HepG2 (cell line): Measurements from ENCODE around the gene TAS2R19. TPM values are rescaled to one million over a fixed set of nuclear protein-coding genes. Genes with fewer than 3 reads are reported as not detected.
A peak's percentile ranks its signal among the peaks of the same experiment; 100 is the strongest.

Source experiments
- FOSL1 ChIP-seq: sonication (generic); formaldehyde crosslinking; IDR thresholded peaks from 2 replicates; pipeline ENCODE4 v1.9.0; 2021; ENCODE audit warnings: missing genetic modification reagents, borderline replicate concordance
- FOXO1 ChIP-seq: sonication (generic); formaldehyde crosslinking; IDR thresholded peaks from 2 replicates; pipeline ENCODE4 v1.4.0; 2020; ENCODE audit warnings: missing genetic modification reagents
- HNRNPH1 ChIP-seq: fragments of 200-400 bp; formaldehyde crosslinking; optimal IDR thresholded peaks from 2 replicates; pipeline ENCODE3; 2017; ENCODE audit warnings: mild to moderate bottlenecking, low read depth, low read length
- ISL2 ChIP-seq: sonication (generic); formaldehyde crosslinking; IDR thresholded peaks from 2 replicates; pipeline ENCODE4 v1.5.0; 2020; ENCODE audit warnings: missing genetic modification reagents
- NCOR1 ChIP-seq: fragments of 200-600 bp; sonication (generic); IDR thresholded peaks from 2 replicates; pipeline ENCODE4 v1.7.0; 2017; ENCODE audit warnings: antibody characterized with exemption, low read length, borderline replicate concordance
- POLR2A ChIP-seq, 2 experiments: IDR thresholded peaks; 2 replicates each; pipeline ENCODE4 v1.6.1; 2011; ENCODE audit warnings: low read depth in 2 of 2, low read length in 2 of 2, mild to moderate bottlenecking in 1 of 2, moderate library complexity in 1 of 2; ENCODE audit not compliant: insufficient read depth in 1 of 2
- PPARG ChIP-seq: conservative IDR thresholded peaks from 2 replicates; pipeline ENCODE4 v1.6.1; 2016; ENCODE audit warnings: missing biosample characterization, missing genetic modification reagents
- ZNF30 ChIP-seq: sonication (generic); formaldehyde crosslinking; IDR thresholded peaks from 2 replicates; pipeline ENCODE4 v1.5.0; 2020; ENCODE audit warnings: mild to moderate bottlenecking, missing genetic modification reagents
- ZNF335 ChIP-seq: sonication (generic); formaldehyde crosslinking; IDR thresholded peaks from 2 replicates; pipeline ENCODE4 v1.4.0; 2020; ENCODE audit warnings: missing genetic modification reagents
- ZNF562 ChIP-seq: sonication (generic); formaldehyde crosslinking; IDR thresholded peaks from 2 replicates; pipeline ENCODE4 v1.8.0; 2022; ENCODE audit warnings: missing genetic modification reagents, borderline replicate concordance
- ZNF564 ChIP-seq: sonication (generic); formaldehyde crosslinking; IDR thresholded peaks from 2 replicates; pipeline ENCODE4 v1.8.1; 2023; ENCODE audit warnings: mild to moderate bottlenecking, missing genetic modification reagents
- ZNF572 ChIP-seq: sonication (generic); formaldehyde crosslinking; IDR thresholded peaks from 2 replicates; pipeline ENCODE4 v1.5.1; 2020; ENCODE audit warnings: mild to moderate bottlenecking, missing genetic modification reagents
- polyA plus RNA-seq, 8 experiments: library from polyadenylated mRNA; depleted of rRNA in 3 of 8; stranded (reverse) in 7 of 8; unstranded in 1 of 8; fragments of >200 nt; fragmentation: Illumina TruSeq in 4 of 8; extraction: Trizol in 4 of 8; gene quantifications; 2 replicates each; pipeline versions ENCODE4 v1.2.1 to v1.2.3, GENCODE V29; 2011 to 2016; ENCODE audit warnings: low read depth in 4 of 8, missing spikeins in 1 of 8, mixed read lengths in 1 of 8; ENCODE audit not compliant: insufficient read depth in 1 of 8
- total RNA-seq, 5 experiments: library from RNA; depleted of rRNA; stranded (reverse); fragments of >200 nt; fragmentation: Illumina TruSeq; extraction: Trizol; gene quantifications; 2 replicates each; pipeline ENCODE4 v1.2.3, GENCODE V29; 2016; ENCODE audit warnings: low read depth in 1 of 5
- TF ChIP-seq, protein P1 (sequence below): sonication (generic); formaldehyde crosslinking; IDR thresholded peaks from 2 replicates; pipeline ENCODE4 v1.5.0; 2020; ENCODE audit warnings: mild to moderate bottlenecking, missing genetic modification reagents, borderline replicate concordance
- TF ChIP-seq, protein P2 (sequence below): sonication (generic); formaldehyde crosslinking; IDR thresholded peaks from 2 replicates; pipeline ENCODE4 v1.4.0; 2020; ENCODE audit warnings: mild to moderate bottlenecking, missing genetic modification reagents

The TAS2R19 gene
- total and polyA plus RNA-seq, 2 of the 13 experiments (the other 11 are each of a cell fraction or from before 2014, with no cell fraction given), result 0.62 to 5.3 TPM

DNA sequence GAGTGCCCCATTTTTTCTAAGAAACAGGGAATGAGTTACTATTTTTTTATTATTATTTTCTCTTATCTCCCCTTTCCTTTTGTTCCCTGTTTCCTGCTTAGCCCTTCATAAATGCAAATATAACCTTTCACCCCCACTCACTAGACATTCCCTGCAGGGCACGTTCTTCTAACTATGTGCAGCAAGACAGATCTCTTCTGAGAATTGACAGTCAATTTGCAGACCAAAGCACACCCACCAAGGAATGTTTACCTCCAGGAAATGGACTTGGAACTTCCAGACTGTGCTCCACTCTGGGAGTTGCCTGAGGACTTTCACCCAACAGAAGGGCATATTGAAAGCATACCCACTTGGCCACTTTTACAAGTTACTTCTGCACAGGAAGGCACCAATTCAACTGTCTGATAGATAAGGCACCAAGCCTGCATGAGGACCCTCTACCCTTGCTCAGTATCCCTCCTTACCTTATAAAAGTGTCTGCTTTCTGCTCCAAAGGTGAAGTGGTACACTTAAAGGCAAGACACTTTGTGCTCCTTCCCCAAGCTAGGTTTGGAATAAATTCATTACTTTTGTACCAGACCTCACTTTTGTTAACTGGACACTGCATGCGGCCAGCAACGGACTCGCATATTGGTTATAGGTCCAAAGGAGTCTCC lies 6.5 kb downstream of the TAS2R19 start (continued):
- TF ChIP-seq ZNF564 (CRISPR knock-in tag) (0 out of 2 replicates have a peak, but pooled peaks have one; percentile 64), POLR2A (IDR thresholded peaks at IDR 0.05; ENCODE audit: insufficient read depth in 1 of 2, low read depth in 2 of 2, low read length in 2 of 2) (no peak), HNRNPH1 (no peak), FOSL1 (CRISPR knock-in tag) (no peak), FOXO1 (CRISPR knock-in tag) (peak; percentile 87; the same call in 1 of the 2 replicates), ISL2 (CRISPR knock-in tag) (peak; percentile 82), NCOR1 (peak; percentile 69; the same call in 1 of the 2 replicates), ZNF562 (no peak), ZNF335 (CRISPR knock-in tag) (no peak), PPARG (peak; percentile 95), ZNF30 (CRISPR knock-in tag) (no peak), ZNF572 (no peak)
- TF ChIP-seq, protein P1, sequence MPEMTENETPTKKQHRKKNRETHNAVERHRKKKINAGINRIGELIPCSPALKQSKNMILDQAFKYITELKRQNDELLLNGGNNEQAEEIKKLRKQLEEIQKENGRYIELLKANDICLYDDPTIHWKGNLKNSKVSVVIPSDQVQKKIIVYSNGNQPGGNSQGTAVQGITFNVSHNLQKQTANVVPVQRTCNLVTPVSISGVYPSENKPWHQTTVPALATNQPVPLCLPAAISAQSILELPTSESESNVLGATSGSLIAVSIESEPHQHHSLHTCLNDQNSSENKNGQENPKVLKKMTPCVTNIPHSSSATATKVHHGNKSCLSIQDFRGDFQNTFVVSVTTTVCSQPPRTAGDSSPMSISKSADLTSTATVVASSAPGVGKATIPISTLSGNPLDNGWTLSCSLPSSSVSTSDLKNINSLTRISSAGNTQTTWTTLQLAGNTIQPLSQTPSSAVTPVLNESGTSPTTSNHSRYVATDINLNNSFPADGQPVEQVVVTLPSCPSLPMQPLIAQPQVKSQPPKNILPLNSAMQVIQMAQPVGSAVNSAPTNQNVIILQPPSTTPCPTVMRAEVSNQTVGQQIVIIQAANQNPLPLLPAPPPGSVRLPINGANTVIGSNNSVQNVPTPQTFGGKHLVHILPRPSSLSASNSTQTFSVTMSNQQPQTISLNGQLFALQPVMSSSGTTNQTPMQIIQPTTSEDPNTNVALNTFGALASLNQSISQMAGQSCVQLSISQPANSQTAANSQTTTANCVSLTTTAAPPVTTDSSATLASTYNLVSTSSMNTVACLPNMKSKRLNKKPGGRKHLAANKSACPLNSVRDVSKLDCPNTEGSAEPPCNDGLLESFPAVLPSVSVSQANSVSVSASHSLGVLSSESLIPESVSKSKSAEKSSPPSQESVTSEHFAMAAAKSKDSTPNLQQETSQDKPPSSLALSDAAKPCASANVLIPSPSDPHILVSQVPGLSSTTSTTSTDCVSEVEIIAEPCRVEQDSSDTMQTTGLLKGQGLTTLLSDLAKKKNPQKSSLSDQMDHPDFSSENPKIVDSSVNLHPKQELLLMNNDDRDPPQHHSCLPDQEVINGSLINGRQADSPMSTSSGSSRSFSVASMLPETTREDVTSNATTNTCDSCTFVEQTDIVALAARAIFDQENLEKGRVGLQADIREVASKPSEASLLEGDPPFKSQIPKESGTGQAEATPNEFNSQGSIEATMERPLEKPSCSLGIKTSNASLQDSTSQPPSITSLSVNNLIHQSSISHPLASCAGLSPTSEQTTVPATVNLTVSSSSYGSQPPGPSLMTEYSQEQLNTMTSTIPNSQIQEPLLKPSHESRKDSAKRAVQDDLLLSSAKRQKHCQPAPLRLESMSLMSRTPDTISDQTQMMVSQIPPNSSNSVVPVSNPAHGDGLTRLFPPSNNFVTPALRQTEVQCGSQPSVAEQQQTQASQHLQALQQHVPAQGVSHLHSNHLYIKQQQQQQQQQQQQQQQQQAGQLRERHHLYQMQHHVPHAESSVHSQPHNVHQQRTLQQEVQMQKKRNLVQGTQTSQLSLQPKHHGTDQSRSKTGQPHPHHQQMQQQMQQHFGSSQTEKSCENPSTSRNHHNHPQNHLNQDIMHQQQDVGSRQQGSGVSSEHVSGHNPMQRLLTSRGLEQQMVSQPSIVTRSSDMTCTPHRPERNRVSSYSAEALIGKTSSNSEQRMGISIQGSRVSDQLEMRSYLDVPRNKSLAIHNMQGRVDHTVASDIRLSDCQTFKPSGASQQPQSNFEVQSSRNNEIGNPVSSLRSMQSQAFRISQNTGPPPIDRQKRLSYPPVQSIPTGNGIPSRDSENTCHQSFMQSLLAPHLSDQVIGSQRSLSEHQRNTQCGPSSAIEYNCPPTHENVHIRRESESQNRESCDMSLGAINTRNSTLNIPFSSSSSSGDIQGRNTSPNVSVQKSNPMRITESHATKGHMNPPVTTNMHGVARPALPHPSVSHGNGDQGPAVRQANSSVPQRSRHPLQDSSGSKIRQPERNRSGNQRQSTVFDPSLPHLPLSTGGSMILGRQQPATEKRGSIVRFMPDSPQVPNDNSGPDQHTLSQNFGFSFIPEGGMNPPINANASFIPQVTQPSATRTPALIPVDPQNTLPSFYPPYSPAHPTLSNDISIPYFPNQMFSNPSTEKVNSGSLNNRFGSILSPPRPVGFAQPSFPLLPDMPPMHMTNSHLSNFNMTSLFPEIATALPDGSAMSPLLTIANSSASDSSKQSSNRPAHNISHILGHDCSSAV (CRISPR knock-in tag), result no peak
- TF ChIP-seq, protein P2, sequence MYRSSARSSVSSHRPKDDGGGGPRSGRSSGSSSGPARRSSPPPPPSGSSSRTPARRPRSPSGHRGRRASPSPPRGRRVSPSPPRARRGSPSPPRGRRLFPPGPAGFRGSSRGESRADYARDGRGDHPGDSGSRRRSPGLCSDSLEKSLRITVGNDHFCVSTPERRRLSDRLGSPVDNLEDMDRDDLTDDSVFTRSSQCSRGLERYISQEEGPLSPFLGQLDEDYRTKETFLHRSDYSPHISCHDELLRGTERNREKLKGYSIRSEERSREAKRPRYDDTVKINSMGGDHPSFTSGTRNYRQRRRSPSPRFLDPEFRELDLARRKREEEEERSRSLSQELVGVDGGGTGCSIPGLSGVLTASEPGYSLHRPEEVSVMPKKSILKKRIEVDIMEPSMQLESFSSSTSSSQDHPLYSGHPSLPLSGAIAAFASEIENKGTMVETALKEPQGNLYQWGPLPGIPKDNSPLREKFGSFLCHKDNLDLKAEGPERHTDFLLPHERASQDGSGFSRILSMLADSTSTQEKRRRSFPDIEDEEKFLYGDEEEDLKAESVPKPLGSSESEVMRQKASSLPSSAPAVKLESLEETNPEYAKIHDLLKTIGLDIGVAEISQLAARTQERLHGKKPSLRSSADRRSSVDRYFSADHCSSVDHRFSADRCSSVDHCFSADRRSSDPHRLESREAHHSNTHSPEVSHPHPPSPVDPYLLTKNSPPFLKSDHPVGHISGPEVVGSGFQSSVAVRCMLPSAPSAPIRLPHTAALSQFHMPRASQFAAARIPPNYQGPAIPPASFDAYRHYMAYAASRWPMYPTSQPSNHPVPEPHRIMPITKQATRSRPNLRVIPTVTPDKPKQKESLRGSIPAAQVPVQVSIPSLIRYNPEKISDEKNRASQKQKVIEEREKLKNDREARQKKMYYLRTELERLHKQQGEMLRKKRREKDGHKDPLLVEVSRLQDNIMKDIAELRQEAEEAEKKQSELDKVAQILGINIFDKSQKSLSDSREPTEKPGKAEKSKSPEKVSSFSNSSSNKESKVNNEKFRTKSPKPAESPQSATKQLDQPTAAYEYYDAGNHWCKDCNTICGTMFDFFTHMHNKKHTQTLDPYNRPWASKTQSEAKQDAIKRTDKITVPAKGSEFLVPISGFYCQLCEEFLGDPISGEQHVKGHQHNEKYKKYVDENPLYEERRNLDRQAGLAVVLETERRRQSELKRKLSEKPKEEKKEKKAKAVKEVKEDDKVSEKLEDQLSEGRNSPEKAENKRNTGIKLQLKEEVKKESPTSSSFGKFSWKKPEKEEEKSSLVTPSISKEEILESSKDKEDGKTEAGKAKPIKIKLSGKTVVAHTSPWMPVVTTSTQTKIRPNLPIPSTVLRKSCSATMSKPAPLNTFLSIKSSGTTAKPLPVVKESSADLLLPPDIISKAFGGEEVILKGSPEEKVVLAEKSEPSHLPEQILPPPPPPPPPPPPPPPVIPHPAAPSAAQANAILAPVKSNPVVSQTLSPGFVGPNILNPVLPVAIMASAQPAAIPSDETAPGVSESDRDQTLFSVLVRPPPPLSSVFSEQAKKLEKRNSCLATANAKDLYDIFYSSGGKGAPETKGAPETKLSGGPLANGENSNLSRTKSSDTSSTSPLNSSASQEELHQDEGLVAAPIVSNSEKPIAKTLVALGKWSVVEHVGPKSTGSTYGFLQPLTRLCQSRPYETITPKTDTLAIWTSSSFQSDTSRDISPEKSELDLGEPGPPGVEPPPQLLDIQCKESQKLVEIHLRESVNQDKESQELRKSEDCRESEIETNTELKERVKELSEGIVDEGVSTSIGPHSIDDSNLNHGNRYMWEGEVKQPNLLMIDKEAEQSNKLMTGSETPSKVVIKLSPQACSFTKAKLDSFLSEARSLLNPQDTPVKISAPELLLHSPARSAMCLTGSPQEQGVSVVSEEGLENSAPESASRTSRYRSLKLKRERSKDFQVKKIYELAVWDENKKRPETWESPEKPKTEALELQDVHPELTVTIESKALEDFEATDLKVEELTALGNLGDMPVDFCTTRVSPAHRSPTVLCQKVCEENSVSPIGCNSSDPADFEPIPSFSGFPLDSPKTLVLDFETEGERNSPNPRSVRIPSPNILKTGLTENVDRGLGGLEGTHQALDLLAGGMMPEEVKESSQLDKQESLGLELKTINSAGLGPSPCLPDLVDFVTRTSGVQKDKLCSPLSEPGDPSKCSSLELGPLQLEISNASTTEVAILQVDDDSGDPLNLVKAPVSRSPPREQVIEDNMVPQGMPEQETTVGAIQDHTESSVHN (CRISPR knock-in tag), result no peak
